Heart left ventricle (tissue), 16 donors: ENCODE measurements around the gene NMNAT2. TPM values are rescaled to one million over a fixed set of nuclear protein-coding genes. Genes with fewer than 3 reads are reported as not detected.

ENCODE experiments used
- ATAC-seq, 4 donors: fragments of 200-7000 bp; cut with Tn5 transposase; one replicate each; pipeline ENCODE4 v1.9.1; 2020 to 2022; ENCODE audit warnings: moderate library complexity in 4 of 4, mild to moderate bottlenecking in 3 of 4, moderate number of reproducible peaks in 1 of 4
- DNase-seq, 5 donors: peaks; one replicate each; pipeline ENCODE4 v3.0.0-alpha.2; 2020
- H3K27ac ChIP-seq, 12 donors: fragments of 200-600 bp; sonication (generic) in 4 of 12; one replicate each; pipeline versions ENCODE4 v1.5.0 to v1.8.0; 2016 to 2022; ENCODE audit warnings: mild to moderate bottlenecking in 2 of 12
- H3K27me3 ChIP-seq, 9 donors: fragments of 200-600 bp; sonication (generic) in 2 of 9; one replicate each; pipeline versions ENCODE4 v1.5.1 to v1.8.0; 2016 to 2022; ENCODE audit warnings: mild to moderate bottlenecking in 3 of 9
- H3K36me3 ChIP-seq, 9 donors: fragments of 200-600 bp; sonication (generic) in 2 of 9; one replicate each; pipeline versions ENCODE4 v1.5.0 to v1.8.0; 2018 to 2022; ENCODE audit warnings: mild to moderate bottlenecking in 2 of 9
- H3K4me1 ChIP-seq, 12 donors: fragments of 200-600 bp; sonication (generic) in 4 of 12; one replicate each; pipeline versions ENCODE4 v1.5.0 to v1.8.0; 2016 to 2022; ENCODE audit warnings: mild to moderate bottlenecking in 3 of 12
- H3K4me3 ChIP-seq, 12 donors: fragments of 200-600 bp; sonication (generic) in 4 of 12; one replicate each; pipeline versions ENCODE4 v1.5.0 to v1.8.0; 2017 to 2022; ENCODE audit warnings: mild to moderate bottlenecking in 9 of 12, moderate library complexity in 4 of 12
- H3K9me3 ChIP-seq, 12 donors: fragments of 200-600 bp; sonication (generic) in 4 of 12; one replicate each; pipeline versions ENCODE4 v1.5.0 to v1.8.0; 2016 to 2022; ENCODE audit warnings: mild to moderate bottlenecking in 1 of 12
- POLR2A ChIP-seq, 2 donors: fragments of 450-650 bp; IDR thresholded peaks; one replicate each; pipeline ENCODE4 v1.6.1; 2017; ENCODE audit warnings: antibody characterized with exemption in 2 of 2, mild to moderate bottlenecking in 2 of 2, moderate library complexity in 2 of 2
- WGBS, 4 donors: extraction: QIAGEN DNeasy Blood & Tissue Kit in 2 of 4; methylation state at CpG; one replicate each; pipeline versions ENCODE4 v1.1.5 to v1.1.7; 2013 to 2018; 5-methylcytosine and 5-hydroxymethylcytosine counted together
- intact Hi-C, 10 donors: fragments of 100-400 bp; cut with DNase I; formaldehyde crosslinking; loops; one replicate each; pipeline versions ENCODE4 v1.11.1 to v1.14.2; 2022
- polyA plus RNA-seq, 2 donors: library from polyadenylated mRNA; stranded (reverse); fragments of 200-250 nt; gene quantifications; one replicate each; pipeline ENCODE4 v1.2.3, GENCODE V29; 2013
- total RNA-seq, 9 donors: library from RNA; depleted of rRNA in 2 of 9; stranded (reverse); fragments of >200 nt in 2 of 9; fragmentation: NEBNext Ultra II Directional in 3 of 9; extraction: Animal tissue kit (Norgen Biotek cat#: 25700) in 3 of 9; gene quantifications; one replicate each; pipeline versions ENCODE4 v1.1.0 to v1.2.4, GENCODE V29; 2016 to 2023
- TF ChIP-seq, protein P1 (sequence below), 12 donors: fragments of 200-600 bp; sonication (generic) in 4 of 12; IDR thresholded peaks; one replicate each; pipeline versions ENCODE4 v1.5.0 to v1.8.0; 2018 to 2022; ENCODE audit warnings: antibody characterized with exemption in 12 of 12, mild to moderate bottlenecking in 5 of 12
- donor health status: ischemic (EF 13 %, LVEDD 7.1; RV severe dilation, severe dysfunction).
- donor health status: healthy with polysubstance abuse.
- donor health status: DM: no; HTN: yes; CAD: no.
- donor health status: DM: no; HTN: no; CAD: no.
- donor health status: ischemic (EF 25% LVEDD 6.9; RV normal size, moderate dysfunction).
- donor health status: ischemic (EF 25% LVEDD 5.7; RV mildly dilated, moderate dysfunction).
- donor health status: healthy.
- donor health status: DM: yes; HTN: yes; CAD: no.
- donor health status: ischemic (EF 35%, LVEDD 5.7; RV mildly dilated, moderate dysfunction).
- donor health status: nonischemic (EF 11% LVEDD 7.7; RV severe dilation, severe dysfunction).
- donor health status: DM: yes; HTN: yes; CAD: no.
- donor health status: PGD.
- donor health status: ischemic (EF 29% LVEDD 5.4; RV normal size, mild dysfunction).
- donor health status: nonischemic (EF 23%, LVEDD 6.1; RV moderate dilation, normal function).

NMNAT2 gene
- total and polyA plus RNA-seq, 11 donors = 0.53 to 5.1 (median 1.9) TPM

DNA sequence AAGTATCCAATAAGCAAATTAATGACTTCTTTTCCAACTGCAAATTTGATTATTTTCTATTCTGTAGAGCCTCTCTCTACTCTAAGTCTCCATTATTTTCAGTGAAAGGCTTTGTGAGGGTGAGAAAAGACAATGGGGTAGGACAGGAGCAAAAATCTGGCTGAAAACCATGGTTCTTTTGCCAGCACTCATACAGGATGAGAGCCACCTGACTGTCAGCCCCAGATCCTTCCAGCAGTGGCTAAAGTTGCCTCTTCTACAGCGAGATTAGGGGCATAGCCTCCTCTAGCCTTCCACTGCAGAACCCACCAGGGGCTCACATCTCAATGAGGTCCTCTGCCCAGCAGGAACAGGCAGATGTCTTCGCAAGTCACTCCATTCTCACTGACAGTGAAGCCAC is 23.7 kb downstream of the NMNAT2 start:
- no peak overlapping the region for H3K4me3 ChIP-seq
- 78 to 86% (median 83%) methylated on average over 1 to 2 of the region's 2 CpGs for WGBS, 4 donors
- no peak for TF ChIP-seq POLR2A (IDR thresholded peaks at IDR 0.05)
- TF ChIP-seq, protein P1, sequence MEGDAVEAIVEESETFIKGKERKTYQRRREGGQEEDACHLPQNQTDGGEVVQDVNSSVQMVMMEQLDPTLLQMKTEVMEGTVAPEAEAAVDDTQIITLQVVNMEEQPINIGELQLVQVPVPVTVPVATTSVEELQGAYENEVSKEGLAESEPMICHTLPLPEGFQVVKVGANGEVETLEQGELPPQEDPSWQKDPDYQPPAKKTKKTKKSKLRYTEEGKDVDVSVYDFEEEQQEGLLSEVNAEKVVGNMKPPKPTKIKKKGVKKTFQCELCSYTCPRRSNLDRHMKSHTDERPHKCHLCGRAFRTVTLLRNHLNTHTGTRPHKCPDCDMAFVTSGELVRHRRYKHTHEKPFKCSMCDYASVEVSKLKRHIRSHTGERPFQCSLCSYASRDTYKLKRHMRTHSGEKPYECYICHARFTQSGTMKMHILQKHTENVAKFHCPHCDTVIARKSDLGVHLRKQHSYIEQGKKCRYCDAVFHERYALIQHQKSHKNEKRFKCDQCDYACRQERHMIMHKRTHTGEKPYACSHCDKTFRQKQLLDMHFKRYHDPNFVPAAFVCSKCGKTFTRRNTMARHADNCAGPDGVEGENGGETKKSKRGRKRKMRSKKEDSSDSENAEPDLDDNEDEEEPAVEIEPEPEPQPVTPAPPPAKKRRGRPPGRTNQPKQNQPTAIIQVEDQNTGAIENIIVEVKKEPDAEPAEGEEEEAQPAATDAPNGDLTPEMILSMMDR (IDR thresholded peaks at IDR 0.05) = no peak
- no peaks in the 10 kb centered on the region for H3K36me3 ChIP-seq
- ATAC-seq (no peak), DNase-seq (no peak)
- peaks cover 0 to 6% (median 0%) of the 10 kb centered on the region in 9 donors for H3K27me3 ChIP-seq
- H3K9me3 ChIP-seq = no peaks in the 10 kb centered on the region
- peaks cover 0 to 28% (median 4%) of the 10 kb centered on the region in 12 donors for H3K4me1 ChIP-seq
- H3K27ac ChIP-seq = no peak overlapping the region
- intact Hi-C loops = no loop called here

DNA sequence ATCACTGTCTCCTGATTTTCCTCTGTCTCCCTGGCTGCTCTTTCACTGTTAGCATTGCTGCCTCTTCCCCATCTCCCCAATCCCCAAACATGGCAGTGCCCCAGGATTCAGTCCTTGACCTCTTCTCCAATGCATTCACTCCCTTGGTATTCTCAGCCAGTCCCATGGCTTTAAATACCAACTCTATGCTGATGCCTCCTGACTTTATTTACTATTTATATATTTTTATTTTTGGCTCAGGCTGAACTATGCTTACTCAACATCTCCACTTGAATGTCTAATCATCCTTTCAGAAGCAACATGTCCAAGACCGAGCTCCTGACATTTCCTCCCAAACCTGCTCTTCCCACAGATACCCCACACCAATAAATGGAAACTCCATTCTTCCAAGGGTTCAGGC is 26.3 kb downstream of the NMNAT2 start:
- TF ChIP-seq, protein P1 (IDR thresholded peaks at IDR 0.05) = no peak
- no peak for TF ChIP-seq POLR2A (IDR thresholded peaks at IDR 0.05)
- Histone ChIP-seq H3K4me3 (no peak overlapping the region), H3K36me3 (no peaks in the 10 kb centered on the region), H3K27ac (peak overlapping the region in 1 of 12 donors; percentile 11), H3K4me1 (peaks cover 0 to 28% (median 4%) of the 10 kb centered on the region in 12 donors), H3K27me3 (peaks cover 0 to 6% (median 0%) of the 10 kb centered on the region in 9 donors), H3K9me3 (no peaks in the 10 kb centered on the region)
- intact Hi-C loops = no loop called here
- DNase-seq (peak in 1 of 5 donors; percentile 32), ATAC-seq (peak in 3 of 4 donors; percentile 61 to 85 (median 65))
- WGBS, 4 donors = 45 to 54% (median 52%) methylated on average over 1 of the region's 1 CpG

DNA sequence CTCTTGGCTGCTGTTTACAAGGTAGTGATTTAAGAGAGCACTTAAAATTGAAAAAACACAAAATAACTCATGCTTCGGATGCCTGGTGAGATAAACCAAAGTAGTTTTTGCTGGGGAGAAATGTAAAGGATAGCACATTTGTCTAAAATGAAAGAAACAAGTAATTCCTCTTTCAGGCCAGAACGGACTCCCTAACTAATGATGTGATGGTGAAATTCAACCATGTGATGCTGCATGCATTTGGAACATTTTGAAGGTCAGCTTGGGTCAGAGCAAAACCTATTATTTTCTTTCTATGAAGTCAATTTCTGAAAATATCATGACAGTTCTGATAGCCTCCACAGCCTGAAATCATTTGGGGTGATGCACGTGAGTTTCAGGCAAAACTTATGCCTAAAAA is 27.6 kb downstream of the NMNAT2 start:
- 65 to 83% (median 72%) methylated on average over 3 of the region's 3 CpGs for WGBS, 4 donors
- H3K4me1 ChIP-seq = peaks cover 0 to 28% (median 4%) of the 10 kb centered on the region in 12 donors
- H3K4me3 ChIP-seq = no peak overlapping the region
- ATAC-seq = no peak
- H3K27me3 ChIP-seq = peaks cover 0 to 5% (median 0%) of the 10 kb centered on the region in 9 donors
- TF ChIP-seq POLR2A (IDR thresholded peaks at IDR 0.05) = no peak
- TF ChIP-seq, protein P1 (IDR thresholded peaks at IDR 0.05) = no peak
- no peaks in the 10 kb centered on the region for H3K36me3 ChIP-seq
- no peak overlapping the region for H3K27ac ChIP-seq
- no peak for DNase-seq
- intact Hi-C loops = no loop called here
- H3K9me3 ChIP-seq = no peaks in the 10 kb centered on the region

DNA sequence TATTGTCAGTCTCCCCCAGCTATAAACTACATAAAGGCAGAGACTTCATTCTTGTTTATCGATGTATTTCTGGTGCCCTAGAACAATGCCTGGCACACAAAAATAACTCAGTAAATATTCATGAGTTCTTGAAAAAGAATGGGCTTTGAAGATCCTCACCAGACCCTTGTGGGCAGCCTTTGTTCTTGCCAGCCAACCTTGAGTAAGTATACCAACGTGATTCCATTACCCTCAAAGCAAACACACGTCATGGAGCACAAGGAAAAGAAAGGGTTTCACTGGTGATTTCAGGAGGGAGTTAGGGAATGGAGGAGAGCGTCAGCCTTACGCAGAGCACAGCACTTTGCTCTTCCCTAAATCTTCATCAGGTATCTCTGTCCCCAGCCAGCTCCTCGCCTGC is 29.4 kb downstream of the NMNAT2 start:
- Histone ChIP-seq H3K27ac (no peak overlapping the region), H3K4me1 (peaks cover 0 to 17% (median 4%) of the 10 kb centered on the region in 12 donors), H3K36me3 (no peaks in the 10 kb centered on the region), H3K27me3 (no peaks in the 10 kb centered on the region), H3K4me3 (no peak overlapping the region), H3K9me3 (no peaks in the 10 kb centered on the region)
- ATAC-seq = no peak
- no peak for TF ChIP-seq POLR2A (IDR thresholded peaks at IDR 0.05)
- TF ChIP-seq, protein P1 (IDR thresholded peaks at IDR 0.05) = no peak
- 68 to 73% (median 72%) methylated on average over 6 of the region's 6 CpGs for whole genome bisulfite sequencing, 4 donors
- no peak for DNase-seq
- intact Hi-C loops = no loop called here
